HG03342 (cell line): ENCODE results near the gene NARS2.

Experiments
- ATAC-seq: cut with Tn5 transposase; IDR thresholded peaks from one replicate; pipeline ENCODE4 v1.9.1; 2021; ENCODE audit warnings: mild to moderate bottlenecking, moderate library complexity; ENCODE audit not compliant: unreplicated experiment

NARS2 gene

DNA sequence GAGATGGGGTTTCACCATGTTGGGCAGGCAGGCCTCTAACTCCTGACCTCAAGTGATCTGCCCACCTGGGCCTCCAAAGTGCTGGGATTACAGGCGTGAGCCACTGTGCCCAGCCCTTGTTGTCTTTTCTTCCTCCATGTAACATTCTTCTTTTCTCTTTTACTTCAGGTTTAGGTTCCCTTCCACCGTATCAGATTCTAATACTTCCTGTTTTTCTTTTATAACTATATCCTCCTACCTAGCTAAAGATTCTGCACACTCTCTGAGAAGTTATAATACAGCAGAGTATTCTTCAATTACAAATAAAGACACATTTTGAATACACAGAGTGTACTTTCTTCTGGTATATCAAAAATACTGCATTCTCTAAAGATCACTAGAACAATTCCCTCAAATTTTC, 123.8 kb downstream of the NARS2 start:
- no peak for ATAC-seq

- ATAC-seq: no peak
Observed at GRCh38 chr11:78449866-78450265, 124.8 kb downstream of the NARS2 start.

DNA sequence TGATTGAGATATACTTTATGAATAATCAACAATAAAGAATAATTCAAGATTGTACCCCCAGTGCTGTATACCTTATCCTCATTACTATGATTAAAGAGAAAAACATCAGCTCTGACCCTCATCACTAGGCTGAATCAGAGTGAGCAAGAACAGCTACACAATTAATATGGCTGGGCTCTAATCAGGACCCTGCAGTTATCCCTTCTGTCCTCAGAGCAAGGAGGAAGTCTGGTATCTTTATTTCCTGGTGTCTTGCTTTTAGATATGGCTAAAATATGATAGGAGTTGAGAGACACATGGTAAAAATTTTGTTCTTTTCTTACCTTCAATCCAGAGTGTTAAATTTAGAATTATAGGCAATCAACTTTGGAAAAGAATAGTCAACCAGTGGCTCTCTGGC, 128.5 kb downstream of the NARS2 start:
- ATAC-seq: no peak

- ATAC-seq: no peak
Observed at GRCh38 chr11:78444726-78445125, 129.9 kb downstream of the NARS2 start.

DNA sequence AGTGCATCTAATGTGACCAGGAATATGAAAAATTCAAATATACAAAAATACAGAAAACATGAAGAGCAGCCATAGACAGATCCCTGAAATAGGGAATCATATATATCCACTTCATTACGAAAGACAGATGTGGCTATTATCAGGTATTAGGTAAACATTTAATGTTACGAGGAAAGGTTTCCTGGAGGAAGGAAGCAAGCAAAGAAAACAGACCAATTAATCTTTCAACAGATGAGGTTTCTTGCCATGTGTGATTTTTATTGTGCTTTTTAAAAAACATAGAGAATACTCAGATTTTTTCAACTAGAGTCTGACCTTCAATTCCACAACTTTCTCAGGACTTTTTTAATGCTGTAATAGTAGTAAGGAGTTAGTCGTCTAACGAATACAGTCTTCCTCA, 132.7 kb downstream of the NARS2 start:
- ATAC-seq: no peak

DNA sequence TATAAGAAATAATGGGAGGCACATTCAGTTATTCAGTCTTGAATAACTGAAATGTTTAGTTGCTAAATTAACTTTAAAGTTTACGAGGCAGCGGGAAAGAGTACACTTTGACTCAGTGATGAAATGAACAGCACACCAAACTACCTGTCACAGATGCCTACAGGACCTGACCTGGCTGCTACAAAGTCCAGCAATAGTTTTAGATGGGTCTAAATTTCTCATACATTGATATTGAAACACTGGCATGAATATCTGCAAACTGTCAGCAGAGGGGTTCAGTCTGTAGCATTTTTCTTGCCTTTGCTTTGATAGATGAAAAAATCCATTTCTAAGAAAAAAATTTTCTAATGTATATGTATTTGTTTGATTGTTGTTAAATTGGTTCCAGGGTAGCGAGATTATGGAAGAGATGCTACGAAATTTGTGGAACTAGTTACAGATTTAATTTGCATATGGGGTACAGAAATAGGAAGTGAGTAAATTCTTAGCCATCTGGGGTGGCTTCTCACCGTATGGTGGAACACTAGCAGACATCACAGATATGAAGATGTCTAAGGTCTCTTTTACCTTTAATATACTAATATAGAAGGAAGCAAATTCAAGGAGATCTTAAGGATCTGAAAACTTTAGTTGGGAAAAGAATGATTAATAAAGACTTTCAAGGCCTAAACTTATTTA, 136.2 kb downstream of the NARS2 start:
- peak; percentile 92 for ATAC-seq

- ATAC-seq: no peak
Observed at GRCh38 chr11:78432956-78433355, 141.7 kb downstream of the NARS2 start.

GRCh38 chr11:78432058-78432515, 142.6 kb downstream of the NARS2 start:
- ATAC-seq: no peak

GRCh38 chr11:78429660-78430059, 145.0 kb downstream of the NARS2 start:
- no peak for ATAC-seq

GRCh38 chr11:78429209-78429608, 145.5 kb downstream of the NARS2 start:
- ATAC-seq: no peak

DNA sequence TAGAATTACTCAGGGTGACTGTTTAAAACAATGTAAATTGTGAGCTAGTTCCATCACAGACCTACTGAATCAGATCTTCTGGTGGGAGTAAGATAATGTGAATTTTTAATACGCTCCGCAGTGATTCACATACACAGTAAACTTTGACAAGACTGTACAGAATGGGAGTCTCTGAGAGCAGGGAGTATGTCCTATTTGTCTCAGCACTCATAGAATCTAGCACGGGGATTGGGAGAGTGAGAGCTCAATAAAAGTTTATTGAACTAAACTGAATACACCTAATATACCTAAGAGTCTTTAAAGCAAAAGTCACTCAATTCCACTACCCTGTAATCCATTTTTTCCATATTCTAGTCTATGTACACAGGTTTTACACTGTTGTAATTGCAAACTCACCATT, 145.9 kb downstream of the NARS2 start:
- ATAC-seq: no peak

GRCh38 chr11:78428266-78428636, 146.4 kb downstream of the NARS2 start:
- no peak for ATAC-seq

GRCh38 chr11:78427615-78428265, 146.9 kb downstream of the NARS2 start:
- ATAC-seq: peak; percentile 48

DNA sequence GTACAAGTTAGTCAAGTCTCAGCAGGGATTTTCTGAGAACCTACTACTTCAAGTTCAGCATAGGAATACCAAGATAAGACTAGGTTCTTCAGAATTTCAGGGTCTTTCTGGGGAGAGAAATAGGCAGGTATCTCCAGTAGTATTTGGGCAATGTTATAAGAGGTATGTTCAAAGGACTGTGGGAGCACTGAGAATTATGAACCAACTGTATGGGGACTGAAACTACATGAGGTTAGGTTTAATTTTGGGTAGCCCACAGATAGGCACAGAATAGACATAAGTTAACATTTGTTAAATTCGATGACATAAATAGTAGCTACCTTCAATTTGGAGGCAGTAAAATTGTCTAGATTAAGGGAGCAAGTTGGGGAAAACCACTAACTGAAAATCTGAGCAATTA, 147.8 kb downstream of the NARS2 start:
- no peak for ATAC-seq

DNA sequence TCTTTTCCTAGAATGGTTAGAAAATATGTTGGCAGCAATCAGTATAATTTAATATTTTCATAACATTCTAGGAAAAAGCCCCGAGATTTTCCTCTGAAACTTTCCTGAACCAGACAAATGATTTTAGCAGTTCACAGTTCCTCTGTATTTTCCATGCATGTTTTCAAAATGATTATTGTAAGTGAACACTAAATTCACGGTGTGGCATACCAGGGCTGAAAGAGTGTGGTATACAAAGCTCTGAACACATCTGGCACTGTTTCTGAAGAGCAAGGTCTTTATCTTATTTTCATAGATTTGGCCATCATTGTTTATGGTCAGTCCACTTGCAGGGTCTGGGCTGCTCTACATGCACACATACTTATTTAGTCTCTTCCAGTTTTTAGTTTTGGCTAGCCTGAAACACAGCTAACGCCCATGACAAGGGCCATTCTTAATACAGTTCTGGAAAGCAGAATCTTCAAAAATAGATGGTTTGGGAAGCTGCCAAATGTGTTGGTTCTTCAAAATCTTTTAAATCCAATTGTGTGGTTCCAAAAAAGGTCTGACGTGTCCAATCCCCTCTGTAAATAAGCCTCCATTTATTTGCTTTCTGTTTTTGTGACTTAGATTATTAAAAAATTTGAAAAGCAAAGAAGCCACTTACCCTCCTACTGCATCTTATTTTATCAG, 149.1 kb downstream of the NARS2 start:
- no peak for ATAC-seq

GRCh38 chr11:78424334-78425270, 150.1 kb downstream of the NARS2 start:
- peak; percentile 34 for ATAC-seq

DNA sequence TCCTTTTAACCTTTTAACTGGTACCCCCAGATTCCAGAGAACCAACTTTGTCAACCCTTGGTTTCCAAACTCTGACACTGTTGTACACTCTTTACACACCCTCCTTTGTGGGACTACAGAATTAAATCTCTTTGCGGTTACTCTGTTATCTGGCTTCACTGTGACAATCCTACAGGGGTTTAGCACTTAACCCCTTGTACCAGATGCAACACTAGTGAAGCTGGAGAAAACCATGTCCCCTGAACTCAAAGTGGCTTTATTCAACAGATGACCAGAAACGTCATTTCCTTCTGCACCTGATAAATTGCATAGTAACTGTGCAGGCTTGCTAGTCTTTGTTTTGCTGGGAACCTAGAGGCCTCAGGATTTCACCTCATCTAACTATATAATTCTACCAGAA, 151.4 kb downstream of the NARS2 start:
- ATAC-seq: no peak

DNA sequence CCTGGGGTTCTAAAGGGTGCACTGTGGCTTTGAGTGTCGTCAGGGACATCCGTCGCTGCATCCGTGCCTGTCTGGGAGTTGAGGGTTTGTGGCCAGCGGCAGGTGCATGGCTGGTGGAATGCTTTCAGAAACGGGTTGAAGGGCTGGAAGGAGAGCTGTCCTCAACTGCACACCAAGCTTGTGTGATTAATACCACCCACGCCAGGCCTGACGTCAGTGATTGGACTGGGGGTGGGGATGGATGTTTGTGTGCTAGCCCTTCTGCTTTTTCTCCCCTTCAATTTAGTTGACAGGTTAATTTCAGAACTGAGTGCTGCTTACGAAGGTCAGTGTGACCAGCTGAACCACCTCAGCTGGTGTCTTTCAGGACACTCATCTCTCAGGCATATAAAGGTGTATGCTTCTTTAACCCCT, 153.9 kb downstream of the NARS2 start:
- ATAC-seq: no peak

- ATAC-seq: no peak
Observed at GRCh38 chr11:78420255-78420764, 154.4 kb downstream of the NARS2 start.

- no peak for ATAC-seq
Observed at GRCh38 chr11:78419327-78419726, 155.3 kb downstream of the NARS2 start.
